Left lung (tissue), 10 donors: Measurements from ENCODE around the gene ARHGAP26. TPM values are rescaled to one million over a fixed set of nuclear protein-coding genes. Genes with fewer than 3 reads are reported as not detected.

Source experiments
- ATAC-seq: fragments of 200-7000 bp; cut with Tn5 transposase; one replicate; pipeline ENCODE4 v1.9.1; 2020; ENCODE audit warnings: moderate library complexity
- DNase-seq, 4 donors: peaks; one replicate each; pipeline ENCODE4 v3.0.0-alpha.2; 2013 to 2020
- H3K27ac ChIP-seq, 2 donors: fragments of 200-600 bp; sonication (generic) in 1 of 2; one replicate each; pipeline versions ENCODE4 v1.5.0 to v1.8.0; 2020 to 2021
- H3K27me3 ChIP-seq, 2 donors: fragments of 200-600 bp; sonication (generic) in 1 of 2; one replicate each; pipeline versions ENCODE4 v1.5.0 to v1.8.0; 2020 to 2021
- H3K36me3 ChIP-seq, 2 donors: fragments of 200-600 bp; sonication (generic) in 1 of 2; one replicate each; pipeline versions ENCODE4 v1.5.0 to v1.8.0; 2020 to 2021
- H3K4me1 ChIP-seq, 2 donors: fragments of 200-600 bp; one replicate each; pipeline ENCODE4 v1.8.0; 2021
- H3K4me3 ChIP-seq, 2 donors: fragments of 200-600 bp; sonication (generic) in 1 of 2; one replicate each; pipeline versions ENCODE4 v1.5.0 to v1.8.0; 2020 to 2021; ENCODE audit warnings: mild to moderate bottlenecking in 1 of 2
- H3K9me3 ChIP-seq, 2 donors: fragments of 200-600 bp; sonication (generic) in 1 of 2; one replicate each; pipeline versions ENCODE4 v1.5.0 to v1.8.0; 2020 to 2021
- intact Hi-C, 2 donors: fragments of 100-400 bp; cut with DNase I; formaldehyde crosslinking; loops; one replicate each; pipeline versions ENCODE4 v1.11.2 to v1.14.2; 2022
- polyA plus RNA-seq, 6 donors: library from polyadenylated mRNA; unstranded; fragments of 120-200 nt; gene quantifications; one replicate each; pipeline ENCODE4 v1.2.1, GENCODE V29; 2013; ENCODE audit not compliant: insufficient read length in 6 of 6
- total RNA-seq, 2 donors: library from RNA; stranded (reverse); fragmentation: NEBNext Ultra II Directional; extraction: Animal tissue kit (Norgen Biotek cat#: 25700); gene quantifications; one replicate each; pipeline ENCODE4 v1.2.1, GENCODE V29; 2021
- TF ChIP-seq, protein P1 (sequence below), 2 donors: fragments of 200-600 bp; sonication (generic) in 1 of 2; IDR thresholded peaks; one replicate each; pipeline versions ENCODE4 v1.5.0 to v1.8.0; 2021; ENCODE audit warnings: antibody characterized with exemption in 2 of 2
- donor health status: DM: no; HTN: yes; CAD: no.
- donor health status: DM: no; HTN: no; CAD: no.

The ARHGAP26 gene
- total and polyA plus RNA-seq, 8 donors = 13.9 to 61.9 (median 14.9) TPM

DNA sequence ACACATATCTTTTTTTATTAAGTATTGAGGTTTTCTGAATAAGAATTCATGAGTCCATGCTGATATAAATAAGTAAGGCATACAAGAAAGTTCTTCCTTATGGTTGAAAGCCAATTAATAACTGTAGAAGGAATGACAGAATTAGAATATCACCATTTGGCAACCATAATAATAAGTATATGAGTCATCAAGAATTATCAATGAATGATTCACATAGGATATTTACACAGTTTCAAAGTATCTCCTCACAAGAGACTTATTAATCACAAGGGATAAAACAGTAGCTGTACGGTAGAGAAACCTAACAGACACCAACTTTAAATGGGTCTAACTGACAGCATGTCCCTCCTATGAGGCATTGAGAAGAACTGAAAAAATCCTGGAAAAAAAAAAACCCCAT lies 471.7 kb downstream of the ARHGAP26 start:
- intact Hi-C loops = no loop called here
- no peak for DNase-seq
- H3K27ac ChIP-seq = no peak overlapping the region
- H3K27me3 ChIP-seq = no peaks in the 10 kb centered on the region
- no peaks in the 10 kb centered on the region for H3K4me1 ChIP-seq
- no peak for ATAC-seq
- no peaks in the 10 kb centered on the region for H3K9me3 ChIP-seq
- H3K36me3 ChIP-seq = no peaks in the 10 kb centered on the region
- no peak overlapping the region for H3K4me3 ChIP-seq
- TF ChIP-seq, protein P1, sequence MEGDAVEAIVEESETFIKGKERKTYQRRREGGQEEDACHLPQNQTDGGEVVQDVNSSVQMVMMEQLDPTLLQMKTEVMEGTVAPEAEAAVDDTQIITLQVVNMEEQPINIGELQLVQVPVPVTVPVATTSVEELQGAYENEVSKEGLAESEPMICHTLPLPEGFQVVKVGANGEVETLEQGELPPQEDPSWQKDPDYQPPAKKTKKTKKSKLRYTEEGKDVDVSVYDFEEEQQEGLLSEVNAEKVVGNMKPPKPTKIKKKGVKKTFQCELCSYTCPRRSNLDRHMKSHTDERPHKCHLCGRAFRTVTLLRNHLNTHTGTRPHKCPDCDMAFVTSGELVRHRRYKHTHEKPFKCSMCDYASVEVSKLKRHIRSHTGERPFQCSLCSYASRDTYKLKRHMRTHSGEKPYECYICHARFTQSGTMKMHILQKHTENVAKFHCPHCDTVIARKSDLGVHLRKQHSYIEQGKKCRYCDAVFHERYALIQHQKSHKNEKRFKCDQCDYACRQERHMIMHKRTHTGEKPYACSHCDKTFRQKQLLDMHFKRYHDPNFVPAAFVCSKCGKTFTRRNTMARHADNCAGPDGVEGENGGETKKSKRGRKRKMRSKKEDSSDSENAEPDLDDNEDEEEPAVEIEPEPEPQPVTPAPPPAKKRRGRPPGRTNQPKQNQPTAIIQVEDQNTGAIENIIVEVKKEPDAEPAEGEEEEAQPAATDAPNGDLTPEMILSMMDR (IDR thresholded peaks at IDR 0.05) = no peak

DNA sequence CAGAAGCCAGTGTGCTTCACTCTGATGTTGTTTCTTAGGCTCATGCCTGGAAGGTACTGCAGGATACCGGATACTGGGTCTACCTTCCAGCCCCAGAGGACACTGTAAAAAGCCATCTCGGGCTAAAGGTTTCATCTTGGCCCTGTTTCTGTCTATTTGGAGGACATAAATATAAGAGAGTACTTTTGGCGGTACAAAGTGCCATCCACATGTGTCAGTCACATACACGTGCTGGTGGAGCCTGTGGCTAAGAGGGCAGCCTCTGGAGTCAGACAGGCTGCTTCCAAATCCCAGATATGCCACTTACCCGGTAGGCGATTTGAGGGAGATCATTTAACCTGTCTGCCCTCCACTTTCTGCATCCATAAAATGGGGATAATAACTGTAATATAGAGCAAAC lies 472.9 kb downstream of the ARHGAP26 start:
- no peaks in the 10 kb centered on the region for H3K4me1 ChIP-seq
- ATAC-seq (no peak), DNase-seq (no peak)
- intact Hi-C loops = no loop called here
- no peak overlapping the region for H3K27ac ChIP-seq
- no peaks in the 10 kb centered on the region for H3K36me3 ChIP-seq
- H3K4me3 ChIP-seq = no peak overlapping the region
- no peaks in the 10 kb centered on the region for H3K9me3 ChIP-seq
- TF ChIP-seq, protein P1 (IDR thresholded peaks at IDR 0.05) = no peak
- no peaks in the 10 kb centered on the region for H3K27me3 ChIP-seq

DNA sequence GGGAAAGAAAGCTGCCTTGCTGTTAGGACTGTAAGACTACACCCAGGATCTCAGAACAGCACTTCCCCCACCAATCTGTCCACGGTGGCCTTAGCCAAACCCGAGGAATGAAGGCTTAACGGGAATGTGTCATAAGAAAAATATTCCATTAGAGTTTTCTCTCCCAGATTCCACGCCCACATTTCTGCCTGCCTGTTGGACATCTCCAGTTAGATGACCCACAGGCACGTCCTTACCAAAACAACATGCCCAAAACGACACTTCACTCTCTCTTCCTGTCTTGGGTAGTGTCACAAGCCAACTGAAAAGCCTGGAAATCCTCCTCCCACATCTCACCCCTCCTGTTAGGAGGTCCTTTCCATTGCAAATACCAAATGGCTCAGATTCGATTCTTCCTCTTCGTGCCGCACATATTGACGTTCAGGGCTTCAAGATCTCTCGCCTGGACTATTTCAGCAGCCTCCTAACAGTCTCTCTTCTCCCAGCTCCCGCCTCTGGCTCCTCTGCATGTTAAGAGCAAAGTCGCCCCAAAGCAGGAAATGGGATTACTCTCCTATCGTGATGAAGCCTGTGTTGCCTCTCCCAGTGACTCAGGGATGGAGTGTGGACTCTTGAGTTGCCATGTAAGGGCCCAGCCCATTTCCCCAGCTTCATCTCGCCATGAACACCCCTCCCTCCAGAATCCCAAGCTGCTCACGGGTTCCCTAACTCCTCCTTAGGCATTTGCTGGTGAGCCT lies 474.0 kb downstream of the ARHGAP26 start:
- Histone ChIP-seq H3K27me3 (no peaks in the 10 kb centered on the region), H3K4me3 (no peak overlapping the region), H3K9me3 (no peaks in the 10 kb centered on the region), H3K4me1 (no peaks in the 10 kb centered on the region), H3K27ac (peak overlapping the region; percentile 42 to 69), H3K36me3 (no peaks in the 10 kb centered on the region)
- TF ChIP-seq, protein P1 (IDR thresholded peaks at IDR 0.05) = no peak
- ATAC-seq (peak; percentile 87), DNase-seq (peak in 2 of 4 donors; percentile 31 to 62)
- intact Hi-C loops = no loop called here

DNA sequence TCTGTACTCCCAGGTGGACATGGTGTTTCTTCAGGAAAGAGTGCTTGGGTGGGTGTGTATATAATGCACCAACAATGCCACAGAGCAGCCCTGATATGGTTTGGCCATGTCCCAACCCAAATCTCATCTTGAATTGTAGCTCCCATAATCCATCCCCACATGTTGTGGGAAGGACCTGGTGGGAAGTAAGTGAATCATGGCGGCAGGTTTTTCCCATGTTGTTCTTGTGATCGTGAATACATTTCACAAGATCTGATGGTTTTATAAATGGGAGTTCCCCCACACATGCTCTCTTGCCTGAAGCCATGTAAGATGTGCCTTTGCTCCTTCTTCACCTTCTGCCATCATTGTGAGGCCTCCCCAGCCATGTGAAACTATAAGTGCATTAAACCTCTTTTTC lies 474.8 kb downstream of the ARHGAP26 start:
- intact Hi-C loops = no loop called here
- no peak for ATAC-seq
- no peaks in the 10 kb centered on the region for H3K27me3 ChIP-seq
- no peaks in the 10 kb centered on the region for H3K4me1 ChIP-seq
- no peak overlapping the region for H3K27ac ChIP-seq
- no peak overlapping the region for H3K4me3 ChIP-seq
- no peak for DNase-seq
- H3K9me3 ChIP-seq = no peaks in the 10 kb centered on the region
- TF ChIP-seq, protein P1 (IDR thresholded peaks at IDR 0.05) = no peak
- no peaks in the 10 kb centered on the region for H3K36me3 ChIP-seq

DNA sequence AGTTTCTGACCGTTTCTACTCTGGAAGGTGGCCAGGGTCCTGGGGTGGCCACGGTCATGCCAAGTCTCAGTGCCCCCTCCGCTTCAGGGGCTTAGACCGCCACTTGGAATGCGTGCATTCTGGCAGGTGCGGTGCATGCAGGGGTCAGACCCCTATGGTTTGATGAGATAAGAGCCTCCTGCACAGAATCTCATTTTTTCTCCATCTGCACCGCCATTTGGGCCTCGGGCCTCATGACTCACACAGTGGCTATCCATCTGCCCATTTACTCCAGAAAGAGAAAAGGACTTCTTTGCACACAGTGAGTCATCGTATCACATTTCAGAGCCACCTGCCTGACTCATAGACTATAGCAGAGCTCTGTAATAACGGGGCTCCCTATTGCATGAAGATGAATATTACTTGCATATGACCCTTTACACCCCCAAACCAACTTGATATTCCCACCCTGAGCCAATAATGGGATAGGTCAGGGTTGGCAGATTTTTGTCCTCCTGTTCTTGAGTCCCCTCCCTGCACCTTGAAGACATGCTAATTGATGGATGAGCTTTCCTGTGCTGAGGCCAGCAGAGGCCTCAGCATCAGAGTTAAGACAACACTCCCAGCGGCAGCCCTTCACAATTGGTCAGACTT lies 475.9 kb downstream of the ARHGAP26 start:
- peak; percentile 39 for ATAC-seq
- Histone ChIP-seq H3K27ac (no peak overlapping the region), H3K4me1 (no peaks in the 10 kb centered on the region), H3K27me3 (no peaks in the 10 kb centered on the region), H3K36me3 (no peaks in the 10 kb centered on the region), H3K9me3 (no peaks in the 10 kb centered on the region), H3K4me3 (no peak overlapping the region)
- intact Hi-C loops = no loop called here
- TF ChIP-seq, protein P1 (IDR thresholded peaks at IDR 0.05) = no peak
- DNase-seq = no peak
